HG02884 (cell line): ENCODE data around the gene SNRPN.
"Not testable (repeated sequence)": the region's sequence is repeated elsewhere in the genome, so short reads cannot be mapped to it uniquely, and the experiment has no call there.

Source experiments
- ATAC-seq: cut with Tn5 transposase; IDR thresholded peaks from one replicate; pipeline ENCODE4 v1.9.1; 2021; ENCODE audit warnings: mild to moderate bottlenecking, moderate library complexity; ENCODE audit not compliant: unreplicated experiment

The SNRPN gene

GRCh38 chr15:24954783-24955530 lies at the start of gene SNRPN, which contains the start of gene SNURF:
TSS of gene SNRPN (plus strand) at chr15:24954987. CDS start at chr15:24974454, 19,467 bp downstream.
TSS of gene SNURF (plus strand) at chr15:24954987. CDS start at chr15:24955049, 62 bp downstream.
- peak; percentile 57 for ATAC-seq

GRCh38 chr15:24916305-24917009 lies 38.3 kb upstream of the SNRPN start:
- no peak for ATAC-seq

DNA sequence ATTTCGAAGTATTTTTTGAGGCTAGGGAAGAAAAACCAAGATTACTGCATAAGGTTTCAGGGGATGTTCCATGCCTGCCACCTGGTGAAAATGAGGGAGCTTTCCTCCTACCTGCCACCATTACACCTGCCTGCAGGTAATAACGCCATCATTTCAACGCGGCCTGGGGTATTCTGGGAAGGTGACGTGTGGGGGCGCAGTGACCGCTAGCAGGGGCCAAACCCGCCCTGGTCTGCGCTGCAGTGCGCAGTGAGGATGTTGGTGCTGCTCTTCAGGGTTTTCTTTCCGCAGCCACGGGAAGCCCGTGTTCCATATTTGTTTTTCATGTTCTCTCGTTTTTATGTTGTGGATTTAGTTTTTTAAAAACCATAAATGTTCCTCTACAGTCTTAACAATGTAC lies 37.4 kb upstream of the SNRPN start:
- ATAC-seq = no peak

DNA sequence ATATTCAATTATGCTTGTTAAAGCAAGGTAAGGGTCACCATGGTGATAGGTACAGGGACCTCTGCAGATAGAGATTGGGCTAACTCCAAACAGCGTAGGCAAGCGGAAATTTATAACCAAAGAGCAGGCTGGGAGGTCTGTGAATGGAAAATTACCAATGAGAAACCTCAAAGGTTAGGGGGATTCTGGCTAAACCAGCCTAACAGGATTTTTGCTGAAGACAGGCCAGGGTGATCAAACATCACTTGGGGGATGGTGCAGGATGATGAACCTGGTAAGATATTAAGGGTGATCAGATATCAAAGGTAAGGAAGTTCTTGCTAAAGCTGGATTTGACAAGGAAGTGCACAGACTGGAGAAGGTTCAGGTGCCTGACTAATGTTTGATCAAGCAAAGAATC lies 35.3 kb upstream of the SNRPN start:
- no peak for ATAC-seq

- not testable (repeated sequence) for ATAC-seq
These were observed 32.0 kb upstream of the SNRPN start for GRCh38 chr15:24922781-24923180.

DNA sequence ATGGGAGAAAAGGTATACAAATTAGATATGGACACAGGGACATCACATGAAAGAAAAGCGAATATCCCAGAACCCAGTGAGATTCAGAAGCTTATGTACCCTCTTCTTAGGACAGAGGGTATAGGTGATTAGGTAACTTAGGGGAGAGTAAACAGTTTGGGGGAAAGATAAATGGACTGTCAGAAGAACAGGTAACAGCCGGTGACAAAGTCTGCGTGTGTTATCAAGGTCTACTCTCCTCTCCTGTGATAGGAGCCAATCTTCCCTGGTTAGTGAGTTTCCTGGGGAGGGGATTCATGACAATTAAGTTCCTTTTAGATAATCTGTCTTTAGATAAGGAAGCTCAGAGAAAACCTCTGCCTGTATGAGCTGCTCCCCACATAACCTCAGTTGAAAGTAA lies 30.6 kb upstream of the SNRPN start:
- no peak for ATAC-seq

GRCh38 chr15:24924621-24925020 lies 30.2 kb upstream of the SNRPN start:
- no peak for ATAC-seq

DNA sequence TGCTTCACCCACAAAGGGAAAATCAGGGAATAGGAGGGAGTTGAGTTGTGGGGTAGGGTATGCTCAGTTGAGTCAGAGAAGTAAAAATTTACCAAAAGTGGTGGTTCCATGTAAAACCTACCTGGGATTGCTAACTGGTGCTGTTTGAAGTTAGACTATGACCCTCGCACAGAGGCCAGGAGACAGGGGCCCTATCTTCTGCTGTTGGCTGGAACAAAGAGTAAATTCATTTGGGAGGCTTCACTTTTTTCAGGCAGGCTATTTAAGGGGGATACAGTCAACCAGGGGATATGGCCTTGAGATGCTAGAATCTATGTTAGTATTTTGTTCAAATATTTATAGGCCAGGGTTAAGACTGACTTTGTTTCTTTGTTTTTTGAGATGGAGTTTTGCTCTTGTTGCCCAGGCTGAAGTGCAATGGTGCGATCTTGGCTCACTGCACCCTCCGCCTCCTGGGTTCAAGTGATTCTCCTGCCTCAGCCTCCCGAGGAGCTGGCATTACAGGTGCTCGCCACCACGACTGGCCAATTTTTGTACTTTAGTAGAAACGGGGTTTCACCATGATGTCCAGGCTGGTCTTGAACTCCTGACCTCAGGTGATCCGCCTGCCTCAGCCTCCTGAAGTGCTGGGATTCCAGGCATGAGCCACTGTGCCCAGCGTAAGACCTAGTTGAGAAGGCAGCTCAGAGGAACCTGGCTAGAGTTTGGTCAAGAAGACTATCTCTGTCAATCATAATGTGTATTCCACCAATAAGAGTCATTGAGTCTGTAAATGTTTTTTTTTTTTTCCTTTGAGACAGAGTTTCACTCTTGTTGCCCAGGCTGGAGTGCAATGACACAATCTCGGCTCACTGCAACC lies 22.7 kb upstream of the SNRPN start:
- not testable (repeated sequence) for ATAC-seq

GRCh38 chr15:24933716-24934115 lies 21.1 kb upstream of the SNRPN start:
- ATAC-seq = no peak

DNA sequence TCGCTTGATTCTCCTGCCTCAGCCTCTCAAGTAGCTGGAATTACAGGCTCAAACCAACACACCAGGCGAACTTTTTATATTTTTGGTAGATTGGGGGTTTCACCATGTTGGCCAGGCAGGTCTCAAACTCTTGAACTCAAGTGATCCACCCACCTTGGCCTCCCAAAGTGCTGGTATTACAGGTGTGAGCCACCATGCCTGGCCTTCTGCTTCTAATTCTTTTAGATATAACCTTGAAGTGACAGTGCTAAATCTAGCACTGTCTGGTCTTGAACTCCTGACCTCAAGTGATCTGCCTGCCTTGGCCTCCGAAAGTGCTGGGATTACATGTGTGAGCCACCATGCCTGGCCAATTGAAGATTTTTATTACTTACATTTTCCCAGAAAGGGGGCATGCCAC lies 16.6 kb upstream of the SNRPN start:
- ATAC-seq = not testable (repeated sequence)

GRCh38 chr15:24940236-24940635 lies 14.6 kb upstream of the SNRPN start:
- no peak for ATAC-seq

- no peak for ATAC-seq
These were observed 11.4 kb upstream of the SNRPN start for GRCh38 chr15:24943361-24943760.

- no peak for ATAC-seq
These were observed 9.8 kb upstream of the SNRPN start for GRCh38 chr15:24944954-24945353.

- ATAC-seq = no peak
These were observed 9.1 kb upstream of the SNRPN start for GRCh38 chr15:24945711-24946110.

DNA sequence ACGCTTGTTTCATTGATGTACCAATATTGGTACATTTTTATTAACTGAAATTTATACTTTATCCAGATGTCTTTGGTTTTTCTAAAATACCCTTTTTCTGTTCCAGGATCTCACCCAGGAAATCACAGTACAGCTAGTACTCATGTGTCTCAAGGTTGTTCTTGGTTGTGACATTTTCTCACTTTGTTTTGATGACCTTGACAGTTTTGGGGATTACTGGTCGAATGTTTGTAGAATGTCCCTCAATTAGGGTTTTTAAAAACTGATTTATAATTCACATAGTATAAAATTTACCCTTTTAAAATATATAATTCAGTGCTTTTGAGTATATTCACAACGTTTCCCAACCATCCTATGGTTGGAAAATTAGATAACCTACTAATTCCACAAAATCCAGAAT lies 6.3 kb upstream of the SNRPN start:
- ATAC-seq = no peak

GRCh38 chr15:24955531-24955921 lies 739 bp downstream of the SNRPN start:
- no peak for ATAC-seq

DNA sequence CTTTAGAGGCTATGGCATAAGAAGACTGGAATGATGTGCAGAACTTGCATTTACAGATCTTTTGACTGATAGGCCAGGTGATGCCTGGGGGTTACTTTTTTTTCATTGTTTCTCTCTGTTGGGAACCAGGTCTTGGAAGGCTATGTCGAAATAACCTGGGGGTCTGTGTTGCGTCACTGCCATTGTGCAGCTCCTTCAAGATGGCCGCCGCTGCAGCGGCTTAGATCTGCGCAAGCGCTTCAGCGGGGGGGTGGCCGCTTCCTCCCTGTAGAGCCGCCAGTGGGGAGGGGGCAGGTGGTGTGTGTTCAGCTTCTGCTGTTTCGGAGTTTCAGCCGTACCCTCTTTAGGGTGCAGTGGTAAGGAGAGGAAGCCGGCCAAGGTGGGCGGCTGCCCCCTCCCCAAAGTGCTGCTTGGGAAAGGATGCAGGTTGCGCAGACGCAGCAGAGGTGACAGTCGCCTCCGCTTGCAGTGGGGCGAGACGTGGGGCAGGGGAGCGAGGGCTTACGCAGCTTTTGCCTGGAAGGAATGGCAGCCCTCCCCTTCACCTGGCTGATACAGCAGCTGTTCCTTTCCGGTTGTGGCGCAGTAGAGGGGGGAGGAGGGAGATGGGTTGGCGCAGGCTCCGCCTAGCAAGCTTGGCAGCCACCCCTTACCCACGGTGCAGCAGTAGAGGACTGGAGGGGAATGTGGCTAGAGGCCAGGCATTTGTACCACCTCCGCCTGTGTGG lies 1.5 kb downstream of the SNRPN start:
- peak; percentile 60 for ATAC-seq

DNA sequence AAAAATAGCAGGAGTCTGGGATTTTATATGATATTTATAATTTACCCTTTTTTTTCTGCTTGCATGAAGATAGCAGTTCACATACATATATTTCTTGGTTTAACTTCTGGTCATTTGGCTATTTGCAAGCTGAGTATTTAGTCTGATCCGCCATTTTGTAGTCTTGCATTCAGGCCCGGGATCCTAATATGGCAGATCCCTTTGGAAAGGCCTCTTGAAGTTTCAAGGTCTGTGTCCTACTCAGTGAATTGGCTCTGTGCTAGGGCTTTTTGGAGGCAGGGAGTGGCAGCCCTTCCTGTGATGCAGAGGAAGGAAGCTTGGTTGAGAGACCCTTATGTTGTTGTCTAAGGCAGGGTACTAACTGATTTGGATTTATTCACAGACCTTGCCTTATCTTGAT lies 2.9 kb downstream of the SNRPN start:
- ATAC-seq = no peak

DNA sequence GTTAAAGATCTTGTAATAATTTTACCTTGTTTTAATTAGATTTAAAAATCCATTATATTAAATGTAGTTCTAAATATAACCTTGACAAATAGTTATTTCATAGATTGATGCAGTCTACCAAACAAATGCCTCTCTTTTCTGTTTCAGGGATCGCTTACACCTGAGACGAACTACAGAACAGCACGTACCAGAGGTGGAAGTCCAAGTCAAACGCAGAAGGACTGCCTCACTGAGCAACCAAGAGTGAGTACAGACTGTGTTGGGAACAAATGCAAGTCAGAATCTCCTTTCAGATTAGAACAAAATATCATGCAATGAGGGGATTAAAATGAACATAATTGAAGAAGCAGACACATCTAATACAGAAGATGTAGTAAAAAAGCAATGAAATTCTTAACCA lies 7.2 kb downstream of the SNRPN start:
- ATAC-seq = no peak

GRCh38 chr15:24962880-24963279 lies 8.1 kb downstream of the SNRPN start:
- no peak for ATAC-seq
